ENCODE measurements around the gene GPHN. TPM values are rescaled to one million over a fixed set of nuclear protein-coding genes. Genes with fewer than 3 reads are reported as not detected.

Gene GPHN
- total RNA-seq, 1 donor from 2014 or later = 12.5 TPM

DNA sequence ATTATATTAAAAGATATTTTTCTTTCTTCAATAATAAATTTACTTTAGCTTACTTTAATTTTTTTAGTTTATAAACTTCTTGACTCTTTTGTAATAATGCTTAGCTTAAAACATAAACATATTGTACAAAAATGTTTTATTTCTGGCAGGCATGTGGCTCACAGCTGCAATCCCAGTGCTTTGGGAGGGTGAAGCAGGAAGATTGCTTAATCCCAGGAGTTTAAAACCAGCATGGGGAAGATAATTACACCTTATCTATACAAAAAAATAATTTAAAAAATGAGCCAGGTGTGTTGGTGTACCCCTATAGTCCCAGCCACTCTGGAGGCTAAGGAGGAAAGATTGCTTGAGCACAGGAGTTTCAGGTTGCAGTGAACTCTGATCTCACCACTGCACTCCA, 120.7 kb downstream of the GPHN start:
- Histone ChIP-seq H3K36me3 (no peaks in the 10 kb centered on the region), H3K4me1 (no peaks in the 10 kb centered on the region), H3K27me3 (no peaks in the 10 kb centered on the region), H3K4me3 (no peak overlapping the region), H3K27ac (no peak overlapping the region), H3K9me3 (no peaks in the 10 kb centered on the region)
- DNase-seq (ENCODE audit: extremely low spot score in 2 of 2) = no peak
- intact Hi-C loops (cut with DNase I) = no loop called here
- TF ChIP-seq, protein P1, sequence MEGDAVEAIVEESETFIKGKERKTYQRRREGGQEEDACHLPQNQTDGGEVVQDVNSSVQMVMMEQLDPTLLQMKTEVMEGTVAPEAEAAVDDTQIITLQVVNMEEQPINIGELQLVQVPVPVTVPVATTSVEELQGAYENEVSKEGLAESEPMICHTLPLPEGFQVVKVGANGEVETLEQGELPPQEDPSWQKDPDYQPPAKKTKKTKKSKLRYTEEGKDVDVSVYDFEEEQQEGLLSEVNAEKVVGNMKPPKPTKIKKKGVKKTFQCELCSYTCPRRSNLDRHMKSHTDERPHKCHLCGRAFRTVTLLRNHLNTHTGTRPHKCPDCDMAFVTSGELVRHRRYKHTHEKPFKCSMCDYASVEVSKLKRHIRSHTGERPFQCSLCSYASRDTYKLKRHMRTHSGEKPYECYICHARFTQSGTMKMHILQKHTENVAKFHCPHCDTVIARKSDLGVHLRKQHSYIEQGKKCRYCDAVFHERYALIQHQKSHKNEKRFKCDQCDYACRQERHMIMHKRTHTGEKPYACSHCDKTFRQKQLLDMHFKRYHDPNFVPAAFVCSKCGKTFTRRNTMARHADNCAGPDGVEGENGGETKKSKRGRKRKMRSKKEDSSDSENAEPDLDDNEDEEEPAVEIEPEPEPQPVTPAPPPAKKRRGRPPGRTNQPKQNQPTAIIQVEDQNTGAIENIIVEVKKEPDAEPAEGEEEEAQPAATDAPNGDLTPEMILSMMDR (IDR thresholded peaks at IDR 0.05) = no peak
- TF ChIP-seq POLR2A (IDR thresholded peaks at IDR 0.05) = no peak
- no peak for TF ChIP-seq POLR2AphosphoS5 (IDR thresholded peaks at IDR 0.05; ENCODE audit: insufficient read depth in 1 of 2, low read depth in 1 of 2)

DNA sequence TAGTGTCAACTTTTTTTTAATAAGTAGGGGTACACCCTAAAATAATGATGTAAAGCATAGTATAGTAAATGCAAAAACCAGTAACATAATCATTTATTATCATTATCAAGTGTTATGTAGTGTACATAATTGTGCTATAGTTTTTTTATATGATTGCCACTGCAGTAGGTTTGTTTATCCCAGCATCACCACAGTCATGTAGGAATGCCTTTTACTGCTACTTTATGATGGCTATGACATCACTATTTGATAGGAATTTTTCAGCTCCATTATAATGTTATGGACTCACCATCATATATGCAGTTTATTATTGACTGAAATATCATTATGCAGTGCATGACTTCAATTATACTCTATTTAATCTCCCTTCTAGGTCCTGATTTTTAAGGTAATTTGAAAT, 121.6 kb downstream of the GPHN start:
- Histone ChIP-seq H3K9me3 (no peaks in the 10 kb centered on the region), H3K27me3 (no peaks in the 10 kb centered on the region), H3K36me3 (no peaks in the 10 kb centered on the region), H3K27ac (no peak overlapping the region), H3K4me3 (no peak overlapping the region), H3K4me1 (no peaks in the 10 kb centered on the region)
- TF ChIP-seq POLR2AphosphoS5 (IDR thresholded peaks at IDR 0.05; ENCODE audit: insufficient read depth in 1 of 2, low read depth in 1 of 2) (no peak), POLR2A (IDR thresholded peaks at IDR 0.05) (no peak)
- TF ChIP-seq, protein P1 (IDR thresholded peaks at IDR 0.05) = no peak
- intact Hi-C loops (cut with DNase I) = no loop called here
- no peak for DNase-seq (ENCODE audit: extremely low spot score in 2 of 2)

DNA sequence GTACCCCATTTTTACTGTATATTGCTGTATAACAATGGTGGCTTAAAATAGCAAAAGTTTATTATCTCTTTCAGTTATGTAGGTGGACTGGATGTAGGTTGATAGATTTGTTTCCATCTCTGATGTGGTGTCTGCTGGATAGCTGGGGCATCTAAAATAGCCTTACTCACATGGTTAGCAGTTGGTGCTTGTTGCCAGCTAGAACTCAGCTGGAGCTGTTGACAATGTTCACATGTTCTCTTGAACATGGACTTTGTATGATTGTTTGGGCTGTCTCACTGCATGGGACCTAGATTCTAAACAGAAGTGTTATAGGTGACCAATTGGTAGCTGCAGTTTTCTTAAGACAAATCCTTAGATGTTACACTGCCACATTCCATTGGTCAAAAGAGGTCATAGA, 126.9 kb downstream of the GPHN start:
- Histone ChIP-seq H3K27ac (no peak overlapping the region), H3K36me3 (no peaks in the 10 kb centered on the region), H3K4me1 (no peaks in the 10 kb centered on the region), H3K27me3 (no peaks in the 10 kb centered on the region), H3K9me3 (no peaks in the 10 kb centered on the region), H3K4me3 (no peak overlapping the region)
- intact Hi-C loops (cut with DNase I) = no loop called here
- no peak for DNase-seq (ENCODE audit: extremely low spot score in 2 of 2)
- no peak for TF ChIP-seq POLR2A (IDR thresholded peaks at IDR 0.05)
- TF ChIP-seq POLR2AphosphoS5 (IDR thresholded peaks at IDR 0.05; ENCODE audit: insufficient read depth in 1 of 2, low read depth in 1 of 2) = no peak
- TF ChIP-seq, protein P1 (IDR thresholded peaks at IDR 0.05) = no peak

DNA sequence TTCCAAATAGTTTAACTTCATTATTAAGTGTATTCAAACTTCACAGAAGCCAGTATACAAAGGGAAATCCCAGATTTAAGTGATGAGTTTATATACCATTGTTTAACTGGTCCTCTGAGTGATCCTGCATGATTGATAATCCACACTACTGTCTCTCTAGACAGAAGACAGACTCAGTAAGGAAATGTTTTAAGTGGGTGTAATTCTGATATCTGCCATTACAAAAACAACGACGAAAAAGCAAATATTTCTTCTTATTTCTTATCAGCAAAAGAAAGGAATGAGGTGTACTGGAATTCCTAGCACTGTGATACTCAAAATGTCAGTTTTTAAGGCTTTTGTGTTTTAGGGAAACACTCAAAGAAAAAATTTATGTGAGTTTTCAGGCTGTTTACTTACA, 127.5 kb downstream of the GPHN start:
- DNase-seq (ENCODE audit: extremely low spot score in 2 of 2) = no peak
- intact Hi-C loops (cut with DNase I) = no loop called here
- no peak for TF ChIP-seq POLR2AphosphoS5 (IDR thresholded peaks at IDR 0.05; ENCODE audit: insufficient read depth in 1 of 2, low read depth in 1 of 2)
- TF ChIP-seq, protein P1 (IDR thresholded peaks at IDR 0.05) = no peak
- no peak for TF ChIP-seq POLR2A (IDR thresholded peaks at IDR 0.05)

DNA sequence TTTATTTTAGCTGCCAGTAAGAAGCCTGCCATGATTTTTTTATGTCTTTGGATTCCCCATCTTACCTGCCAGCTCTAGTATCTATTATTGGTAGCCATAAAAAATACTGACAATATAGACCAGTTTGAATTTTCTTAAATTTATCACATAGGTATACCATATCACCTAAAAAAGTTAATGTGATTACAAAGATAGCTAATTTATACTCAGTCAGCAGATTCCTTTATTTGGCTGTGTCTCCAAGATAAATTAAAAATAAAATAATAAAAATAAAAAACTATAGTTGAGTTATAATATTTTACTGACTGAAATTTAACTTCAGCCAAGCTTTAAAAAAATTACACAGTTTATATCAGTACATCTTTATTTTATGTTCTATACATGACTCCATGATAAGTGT, 128.3 kb downstream of the GPHN start:
- no peaks in the 10 kb centered on the region for H3K9me3 ChIP-seq
- no peak for DNase-seq (ENCODE audit: extremely low spot score in 2 of 2)
- TF ChIP-seq, protein P1 (IDR thresholded peaks at IDR 0.05) = no peak
- no peak for TF ChIP-seq POLR2A (IDR thresholded peaks at IDR 0.05)
- TF ChIP-seq POLR2AphosphoS5 (IDR thresholded peaks at IDR 0.05; ENCODE audit: insufficient read depth in 1 of 2, low read depth in 1 of 2) = no peak
- H3K36me3 ChIP-seq = no peaks in the 10 kb centered on the region
- intact Hi-C loops (cut with DNase I) = no loop called here
- no peak overlapping the region for H3K27ac ChIP-seq
- H3K4me3 ChIP-seq = no peak overlapping the region
- H3K27me3 ChIP-seq = no peaks in the 10 kb centered on the region
- H3K4me1 ChIP-seq = no peaks in the 10 kb centered on the region

More for the DNA sequence above, 127.5 kb downstream of the GPHN start:
- Histone ChIP-seq H3K27me3 (no peaks in the 10 kb centered on the region), H3K9me3 (no peaks in the 10 kb centered on the region), H3K4me3 (no peak overlapping the region), H3K36me3 (no peaks in the 10 kb centered on the region), H3K27ac (no peak overlapping the region), H3K4me1 (no peaks in the 10 kb centered on the region)
